Caco-2 (cell line): ENCODE results near the gene MLANA. TPM values are rescaled to one million over a fixed set of nuclear protein-coding genes. Genes with fewer than 3 reads are reported as not detected.

Experiments
- BruUV-seq: library from RNA; stranded (reverse); fragments of 400-500 nt; replicated peaks from 2 replicates; lab custom pipeline; 2021; lab: Mats Ljungman, UMichigan
- CTCF ChIA-PET: fragments of 300-600 bp; sonication (Branson Sonifier 250); formaldehyde crosslinking; loops from one replicate; lab custom pipeline; 2022; ENCODE audit warnings: antibody characterized with exemption; lab: Charles Lee
- POLR2A ChIA-PET: fragments of 300-600 bp; sonication (Branson Sonifier 250); formaldehyde crosslinking; loops from one replicate; lab custom pipeline; 2022; ENCODE audit warnings: antibody characterized with exemption; lab: Charles Lee
- DNase-seq, 2 experiments: peaks; one replicate each; pipeline versions ENCODE4 v3.0.0 to v3.0.0-alpha.2; 2020 to 2022
- H3K27me3 ChIP-seq: replicated peaks from 2 replicates; pipeline ENCODE4 v1.6.0; 2011; ENCODE audit warnings: low read length; ENCODE audit not compliant: control insufficient read depth, insufficient read depth
- H3K36me3 ChIP-seq: 2 replicates; pipeline ENCODE4 v1.5.1; 2011; ENCODE audit warnings: low read length; ENCODE audit not compliant: control insufficient read depth, insufficient read depth
- H3K4me1 ChIP-seq: fragments of 250-450 bp; sonication (Bioruptor Pico); 2 replicates; pipeline ENCODE4 v1.5.1; 2020; ENCODE audit warnings: mild to moderate bottlenecking
- H3K4me3 ChIP-seq: 2 replicates; pipeline ENCODE4 v1.5.1; 2011; ENCODE audit warnings: low read depth, mild to moderate bottlenecking, control low read depth, low read length
- H3K9me3 ChIP-seq: fragments of 250-450 bp; sonication (Bioruptor Pico); 2 replicates; pipeline ENCODE4 v1.5.1; 2020; ENCODE audit warnings: mild to moderate bottlenecking, moderate library complexity
- H3K27ac Mint-ChIP-seq: one replicate; pipeline ENCODE4 v1.8.0; 2022; ENCODE audit warnings: mixed read lengths; ENCODE audit not compliant: unreplicated experiment
- H3K27me3 Mint-ChIP-seq: one replicate; pipeline ENCODE4 v1.8.0; 2022; ENCODE audit warnings: mixed read lengths; ENCODE audit not compliant: insufficient read depth, unreplicated experiment
- H3K36me3 Mint-ChIP-seq: one replicate; pipeline ENCODE4 v1.8.0; 2022; ENCODE audit warnings: mild to moderate bottlenecking, mixed read lengths; ENCODE audit not compliant: insufficient read depth, unreplicated experiment
- H3K4me1 Mint-ChIP-seq: one replicate; pipeline ENCODE4 v1.8.0; 2022; ENCODE audit warnings: low read depth, mixed read lengths; ENCODE audit not compliant: unreplicated experiment
- H3K4me3 Mint-ChIP-seq: one replicate; pipeline ENCODE4 v1.8.0; 2022; ENCODE audit warnings: mild to moderate bottlenecking, moderate library complexity, mixed read lengths; ENCODE audit not compliant: unreplicated experiment
- H3K9me3 Mint-ChIP-seq: one replicate; pipeline ENCODE4 v1.8.0; 2022; ENCODE audit warnings: mixed read lengths; ENCODE audit not compliant: unreplicated experiment
- intact Hi-C: fragments of 100-400 bp; cut with micrococcal nuclease; formaldehyde crosslinking; loops from one replicate; pipeline ENCODE4 v1.10.0; 2022; ENCODE audit not compliant: unreplicated experiment
- total RNA-seq: library from RNA; stranded (reverse); gene quantifications from 2 replicates; pipeline ENCODE4 v1.2.3, GENCODE V29; 2022
- TF ChIP-seq, protein P1 (sequence below), 2 experiments: fragments of 200-600 bp in 1 of 2; IDR thresholded peaks; 1 replicate in 1 of 2; 2 replicates in 1 of 2; pipeline versions ENCODE4 v1.5.1 to v1.8.0; 2011 to 2022; ENCODE audit warnings: antibody characterized with exemption in 1 of 2, control low read depth in 1 of 2, inconsistent platforms in 1 of 2, low read depth in 1 of 2, low read length in 1 of 2, mild to moderate bottlenecking in 1 of 2, moderate library complexity in 1 of 2; ENCODE audit not compliant: insufficient read depth in 1 of 2, severe bottlenecking in 1 of 2, unreplicated experiment in 1 of 2

MLANA gene
- total RNA-seq, 1 experiment from 2014 or later = not detected

GRCh38 chr9:5842929-5843793 lies 47.5 kb upstream of the MLANA start:
- Histone ChIP-seq H3K4me3 (no peak overlapping the region), H3K9me3 (no peaks in the 10 kb centered on the region), H3K27me3 (no peaks in the 10 kb centered on the region), H3K36me3 (no peaks in the 10 kb centered on the region), H3K4me1 (peaks cover 34% of the 10 kb centered on the region)
- CTCF ChIA-PET = interaction anchor here (1.0 to 1.4 kb wide), 2 partner anchors 10 to 44 kb away, joined by 4 to 5 read pairs; partner anchors contain the start of gene ERMP1
- intact Hi-C loops = loop anchor here (1.0 kb wide), 1 partner anchor 42 kb away; no protein-coding TSS in a partner anchor
- no TSS peak for BruUV-seq
- Mint-ChIP-seq H3K36me3 (peaks cover 8% of the 10 kb centered on the region), H3K27ac (peak overlapping the region; percentile 84), H3K9me3 (no peaks in the 10 kb centered on the region), H3K27me3 (no peaks in the 10 kb centered on the region), H3K4me3 (peak overlapping the region; percentile 62), H3K4me1 (peaks cover 20% of the 10 kb centered on the region)
- POLR2A ChIA-PET = interaction anchor here (1.1 kb wide), 1 partner anchor 10 kb away, joined by 3 read pairs; the partner anchor contains the start of gene ERMP1
- TF ChIP-seq, protein P1, sequence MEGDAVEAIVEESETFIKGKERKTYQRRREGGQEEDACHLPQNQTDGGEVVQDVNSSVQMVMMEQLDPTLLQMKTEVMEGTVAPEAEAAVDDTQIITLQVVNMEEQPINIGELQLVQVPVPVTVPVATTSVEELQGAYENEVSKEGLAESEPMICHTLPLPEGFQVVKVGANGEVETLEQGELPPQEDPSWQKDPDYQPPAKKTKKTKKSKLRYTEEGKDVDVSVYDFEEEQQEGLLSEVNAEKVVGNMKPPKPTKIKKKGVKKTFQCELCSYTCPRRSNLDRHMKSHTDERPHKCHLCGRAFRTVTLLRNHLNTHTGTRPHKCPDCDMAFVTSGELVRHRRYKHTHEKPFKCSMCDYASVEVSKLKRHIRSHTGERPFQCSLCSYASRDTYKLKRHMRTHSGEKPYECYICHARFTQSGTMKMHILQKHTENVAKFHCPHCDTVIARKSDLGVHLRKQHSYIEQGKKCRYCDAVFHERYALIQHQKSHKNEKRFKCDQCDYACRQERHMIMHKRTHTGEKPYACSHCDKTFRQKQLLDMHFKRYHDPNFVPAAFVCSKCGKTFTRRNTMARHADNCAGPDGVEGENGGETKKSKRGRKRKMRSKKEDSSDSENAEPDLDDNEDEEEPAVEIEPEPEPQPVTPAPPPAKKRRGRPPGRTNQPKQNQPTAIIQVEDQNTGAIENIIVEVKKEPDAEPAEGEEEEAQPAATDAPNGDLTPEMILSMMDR (IDR thresholded peaks at IDR 0.05; ENCODE audit: insufficient read depth in 1 of 2, low read depth in 1 of 2, low read length in 1 of 2, severe bottlenecking in 1 of 2, unreplicated experiment in 1 of 2) = no peak
- no peak for DNase-seq

GRCh38 chr9:5843794-5844471 lies 46.8 kb upstream of the MLANA start:
- peaks cover 12% of the 10 kb centered on the region for H3K4me1 Mint-ChIP-seq
- DNase-seq = peak; percentile 66 to 67
- peak overlapping the region; percentile 62 for H3K4me3 Mint-ChIP-seq
- no peaks in the 10 kb centered on the region for H3K27me3 Mint-ChIP-seq
- CTCF ChIA-PET = interaction anchor here (1.0 to 1.4 kb wide), 2 partner anchors 11 to 45 kb away, joined by 4 to 5 read pairs; partner anchors contain the start of gene ERMP1
- H3K27me3 ChIP-seq = no peaks in the 10 kb centered on the region
- no peak overlapping the region for H3K4me3 ChIP-seq
- peaks cover 31% of the 10 kb centered on the region for H3K4me1 ChIP-seq
- H3K36me3 Mint-ChIP-seq = peaks cover 8% of the 10 kb centered on the region
- intact Hi-C loops = loop anchor here (1.0 kb wide), 1 partner anchor 43 kb away; no protein-coding TSS in a partner anchor
- H3K9me3 Mint-ChIP-seq = no peaks in the 10 kb centered on the region
- peak overlapping the region; percentile 84 for H3K27ac Mint-ChIP-seq
- POLR2A ChIA-PET = interaction anchor here (1.1 kb wide), 1 partner anchor 11 kb away, joined by 3 read pairs; the partner anchor contains the start of gene ERMP1
- no TSS peak for BruUV-seq
- H3K9me3 ChIP-seq = no peaks in the 10 kb centered on the region
- H3K36me3 ChIP-seq = no peaks in the 10 kb centered on the region
- TF ChIP-seq, protein P1 (IDR thresholded peaks at IDR 0.05; ENCODE audit: insufficient read depth in 1 of 2, low read depth in 1 of 2, low read length in 1 of 2, severe bottlenecking in 1 of 2, unreplicated experiment in 1 of 2) = no peak

- BruUV-seq = no TSS peak
- H3K27me3 ChIP-seq = no peaks in the 10 kb centered on the region
- POLR2A ChIA-PET = no interaction called here
- no peaks in the 10 kb centered on the region for H3K9me3 ChIP-seq
- H3K4me1 ChIP-seq = peaks cover 20% of the 10 kb centered on the region
- Mint-ChIP-seq H3K36me3 (peaks cover 8% of the 10 kb centered on the region), H3K4me3 (no peak overlapping the region), H3K9me3 (no peaks in the 10 kb centered on the region), H3K27ac (no peak overlapping the region), H3K27me3 (no peaks in the 10 kb centered on the region), H3K4me1 (peaks cover 10% of the 10 kb centered on the region)
- intact Hi-C loops = no loop called here
- no peak overlapping the region for H3K4me3 ChIP-seq
- CTCF ChIA-PET = no interaction called here
- DNase-seq = no peak
- no peaks in the 10 kb centered on the region for H3K36me3 ChIP-seq
- TF ChIP-seq, protein P1 (IDR thresholded peaks at IDR 0.05; ENCODE audit: insufficient read depth in 1 of 2, low read depth in 1 of 2, low read length in 1 of 2, severe bottlenecking in 1 of 2, unreplicated experiment in 1 of 2) = no peak
Measured at GRCh38 chr9:5845157-5845531, 45.5 kb upstream of the MLANA start.
